Nephron (organoid): ENCODE results near the gene PPP1R14C.

Experiments used
- H3K27ac Mint-ChIP-seq, 3 experiments: 2 replicates each; pipeline ENCODE4 v1.8.0; 2020; ENCODE audit warnings: mixed read lengths in 3 of 3, mild to moderate bottlenecking in 2 of 3, moderate library complexity in 1 of 3
- H3K27me3 Mint-ChIP-seq: 2 replicates; pipeline ENCODE4 v1.8.0; 2021; ENCODE audit warnings: low read depth, mild to moderate bottlenecking, moderate library complexity, mixed read lengths
- H3K36me3 Mint-ChIP-seq: 2 replicates; pipeline ENCODE4 v1.8.0; 2020; ENCODE audit warnings: low read depth, mixed read lengths
- H3K4me1 Mint-ChIP-seq: 2 replicates; pipeline ENCODE4 v1.8.0; 2020; ENCODE audit warnings: mixed read lengths
- H3K4me3 Mint-ChIP-seq, 3 experiments: 2 replicates each; pipeline ENCODE4 v1.8.0; 2020; ENCODE audit warnings: mild to moderate bottlenecking in 3 of 3, mixed read lengths in 3 of 3, moderate library complexity in 2 of 3
- H3K9me3 Mint-ChIP-seq: 2 replicates; pipeline ENCODE4 v1.8.0; 2020; ENCODE audit warnings: mixed read lengths
- CTCF ChIP-seq, 3 experiments: fragments of 200-600 bp; sonication (generic); IDR thresholded peaks; one replicate each; pipeline ENCODE4 v1.5.0; 2021; ENCODE audit warnings: antibody characterized with exemption in 3 of 3; ENCODE audit not compliant: unreplicated experiment in 3 of 3

The PPP1R14C gene

DNA sequence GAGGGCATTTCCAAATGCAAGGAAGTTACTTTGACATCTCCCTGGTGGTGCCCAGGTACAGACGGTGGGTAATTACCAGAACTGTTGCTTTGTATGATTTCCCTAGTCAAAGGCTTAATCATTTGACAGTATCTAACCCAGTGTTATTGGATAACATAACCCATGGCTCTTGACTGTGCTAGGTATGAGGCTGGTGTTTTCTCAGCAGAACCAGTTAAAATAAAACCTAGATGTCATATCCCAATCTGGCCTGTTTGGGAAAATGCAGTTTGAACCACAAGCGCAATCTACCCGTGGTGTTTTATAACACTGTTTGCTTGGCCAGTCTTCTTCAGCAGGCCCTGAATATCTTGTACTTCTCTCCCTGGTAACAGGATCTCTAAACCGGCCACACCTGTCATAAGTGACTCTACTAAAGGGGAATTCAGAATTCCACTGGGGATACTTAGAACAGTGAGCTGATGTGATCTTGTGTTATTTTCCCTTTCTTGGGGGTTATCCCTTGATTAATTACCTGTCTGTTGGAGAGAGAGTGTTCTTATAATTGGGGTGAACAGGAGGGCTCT is 32.8 kb downstream of the PPP1R14C start:
- H3K9me3 Mint-ChIP-seq = no peaks in the 10 kb centered on the region
- H3K4me1 Mint-ChIP-seq = peaks cover 46% of the 10 kb centered on the region
- no peak overlapping the region for H3K4me3 Mint-ChIP-seq
- H3K36me3 Mint-ChIP-seq = no peaks in the 10 kb centered on the region
- peaks cover 46% of the 10 kb centered on the region for H3K27me3 Mint-ChIP-seq
- peak overlapping the region; percentile 32 to 87 (median 38) for H3K27ac Mint-ChIP-seq
- no peak for TF ChIP-seq CTCF (IDR thresholded peaks at IDR 0.05; ENCODE audit: unreplicated experiment in 3 of 3)

DNA sequence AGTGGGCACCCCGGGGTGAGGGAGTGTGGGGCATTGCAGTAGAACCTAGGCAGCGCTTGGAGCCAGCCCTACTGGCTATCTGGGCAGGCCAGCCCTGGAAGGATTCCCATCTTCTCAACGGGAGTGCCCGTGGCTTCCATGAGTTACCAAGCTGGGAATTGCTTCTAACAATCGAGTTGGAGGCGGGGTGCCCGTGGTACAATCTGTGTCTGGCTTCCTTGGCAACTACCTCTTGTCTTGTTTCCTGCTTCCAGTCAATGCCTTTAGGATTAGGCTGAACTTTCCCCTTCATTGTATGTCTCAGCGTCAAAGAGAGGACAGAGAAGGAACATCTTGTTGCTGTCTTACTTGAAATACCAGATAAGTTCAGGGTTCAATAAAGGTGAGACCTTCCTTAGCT is 33.3 kb downstream of the PPP1R14C start:
- Mint-ChIP-seq H3K4me1 (peaks cover 42% of the 10 kb centered on the region), H3K36me3 (no peaks in the 10 kb centered on the region), H3K4me3 (no peak overlapping the region)

GRCh38 chr6:150176659-150177058 is 33.8 kb downstream of the PPP1R14C start:
- no peak for TF ChIP-seq CTCF (IDR thresholded peaks at IDR 0.05; ENCODE audit: unreplicated experiment in 3 of 3)
- Mint-ChIP-seq H3K9me3 (no peaks in the 10 kb centered on the region), H3K27me3 (peaks cover 42% of the 10 kb centered on the region), H3K4me1 (peaks cover 41% of the 10 kb centered on the region), H3K27ac (peak overlapping the region; percentile 32 to 87 (median 38)), H3K36me3 (no peaks in the 10 kb centered on the region), H3K4me3 (no peak overlapping the region)

More for the DNA sequence above, 33.3 kb downstream of the PPP1R14C start:
- Mint-ChIP-seq H3K27ac (peak overlapping the region; percentile 32 to 87 (median 38)), H3K9me3 (no peaks in the 10 kb centered on the region), H3K27me3 (peaks cover 45% of the 10 kb centered on the region)
- no peak for TF ChIP-seq CTCF (IDR thresholded peaks at IDR 0.05; ENCODE audit: unreplicated experiment in 3 of 3)

DNA sequence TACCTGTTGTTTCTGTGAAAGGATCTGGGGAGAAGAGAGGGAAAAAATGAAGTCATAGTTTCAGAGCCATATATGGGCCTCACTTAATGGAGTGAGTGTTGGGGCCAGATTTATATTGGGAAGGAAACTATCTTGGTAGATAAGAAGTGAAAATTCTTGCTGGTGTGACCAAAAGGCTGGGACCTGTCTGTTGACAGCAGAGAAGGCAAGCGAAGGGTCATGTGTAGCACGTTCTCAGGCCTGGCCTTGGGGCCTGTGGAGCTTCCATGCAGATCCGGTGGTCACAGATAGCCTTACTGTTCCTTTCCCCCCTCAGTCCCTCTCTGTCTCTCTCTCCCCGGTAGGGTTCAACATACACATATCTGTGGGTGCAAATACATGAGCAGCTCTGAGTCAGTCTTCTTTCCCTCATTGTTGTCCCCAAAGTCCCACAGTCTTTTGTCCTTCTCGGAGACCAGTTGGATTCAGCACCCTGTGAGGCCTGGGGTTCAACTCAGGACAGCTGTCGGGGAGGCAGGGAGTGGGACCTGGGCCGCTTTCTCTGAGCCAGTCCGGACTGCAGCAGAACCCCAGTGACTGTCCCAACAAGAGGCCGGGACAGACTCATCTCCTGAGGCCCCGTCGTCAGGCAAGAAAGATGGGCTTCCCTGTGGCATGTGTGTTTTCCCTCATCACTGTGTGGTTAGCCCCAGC is 34.6 kb downstream of the PPP1R14C start:
- Mint-ChIP-seq H3K36me3 (no peaks in the 10 kb centered on the region), H3K27ac (peak overlapping the region in 2 of 3 experiments; percentile 60 to 87), H3K4me1 (peaks cover 43% of the 10 kb centered on the region), H3K4me3 (peak overlapping the region in 1 of 3 experiments; percentile 17), H3K9me3 (no peaks in the 10 kb centered on the region), H3K27me3 (peaks cover 35% of the 10 kb centered on the region)
- no peak for TF ChIP-seq CTCF (IDR thresholded peaks at IDR 0.05; ENCODE audit: unreplicated experiment in 3 of 3)

DNA sequence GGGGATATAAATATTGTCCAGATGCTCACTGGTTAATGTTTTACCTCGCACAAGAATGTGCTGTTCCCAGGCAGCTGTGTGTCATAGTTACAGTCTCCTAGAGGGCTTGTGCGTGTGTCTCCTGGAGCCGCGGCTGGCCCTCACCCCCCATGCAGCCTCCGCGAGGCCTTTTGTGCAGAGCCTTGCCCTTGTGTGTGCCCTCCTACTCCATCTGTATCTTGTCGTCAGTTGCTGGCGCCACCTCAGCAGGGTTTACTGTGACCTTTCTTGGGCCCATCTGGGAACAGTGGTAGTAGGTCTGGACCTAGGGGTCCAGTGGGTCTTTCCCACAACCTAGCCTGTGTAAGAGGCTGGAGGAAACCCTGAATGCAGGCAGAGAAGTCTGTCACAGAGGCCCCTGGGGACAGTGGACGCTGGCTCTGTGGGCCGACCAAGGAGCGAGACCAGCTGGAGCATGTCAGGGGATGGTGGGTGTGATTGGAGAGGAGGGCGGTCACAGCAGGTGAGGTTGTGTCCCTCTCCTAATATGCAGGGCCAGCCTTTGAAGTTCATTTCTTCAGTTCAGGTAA is 35.2 kb downstream of the PPP1R14C start:
- H3K27me3 Mint-ChIP-seq = peaks cover 31% of the 10 kb centered on the region
- H3K4me3 Mint-ChIP-seq = peak overlapping the region in 1 of 3 experiments; percentile 17

More for the DNA sequence above, 35.2 kb downstream of the PPP1R14C start:
- Mint-ChIP-seq H3K36me3 (no peaks in the 10 kb centered on the region), H3K27ac (peak overlapping the region in 2 of 3 experiments; percentile 60 to 87), H3K9me3 (no peaks in the 10 kb centered on the region), H3K4me1 (peaks cover 43% of the 10 kb centered on the region)
- TF ChIP-seq CTCF (IDR thresholded peaks at IDR 0.05; ENCODE audit: unreplicated experiment in 3 of 3) = no peak
